VCaP (cell line): Measurements from ENCODE around the gene BAHCC1.

Experiments
- H3K27ac ChIP-seq: fragments of 450-650 bp; 2 replicates; pipeline ENCODE4 v1.5.1; 2017
- TF ChIP-seq, protein P1 (sequence below): fragments of 450-650 bp; conservative IDR thresholded peaks from 2 replicates; pipeline ENCODE4 v1.5.1; 2017; ENCODE audit warnings: mild to moderate bottlenecking, moderate library complexity

Gene BAHCC1

DNA sequence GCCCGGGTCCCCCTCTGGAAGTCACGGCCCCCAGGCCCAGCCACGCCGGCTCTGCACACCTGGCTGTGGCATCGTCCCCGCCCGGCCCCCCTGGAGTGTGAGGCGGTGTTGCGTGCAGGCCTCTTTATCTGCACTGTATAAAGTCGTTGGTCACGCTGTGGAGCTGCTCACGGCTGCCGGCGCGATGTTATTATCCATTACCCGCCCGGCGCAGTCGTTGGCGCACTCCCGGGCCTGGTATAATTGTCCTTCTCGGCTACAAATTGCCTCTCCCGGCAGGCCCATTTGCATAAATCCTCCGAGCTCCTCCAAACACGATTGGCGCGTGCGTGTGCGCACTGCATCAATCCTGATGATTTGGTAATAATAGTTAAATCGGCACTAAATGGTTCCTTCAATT, 57.8 kb downstream of the BAHCC1 start:
- TF ChIP-seq, protein P1, sequence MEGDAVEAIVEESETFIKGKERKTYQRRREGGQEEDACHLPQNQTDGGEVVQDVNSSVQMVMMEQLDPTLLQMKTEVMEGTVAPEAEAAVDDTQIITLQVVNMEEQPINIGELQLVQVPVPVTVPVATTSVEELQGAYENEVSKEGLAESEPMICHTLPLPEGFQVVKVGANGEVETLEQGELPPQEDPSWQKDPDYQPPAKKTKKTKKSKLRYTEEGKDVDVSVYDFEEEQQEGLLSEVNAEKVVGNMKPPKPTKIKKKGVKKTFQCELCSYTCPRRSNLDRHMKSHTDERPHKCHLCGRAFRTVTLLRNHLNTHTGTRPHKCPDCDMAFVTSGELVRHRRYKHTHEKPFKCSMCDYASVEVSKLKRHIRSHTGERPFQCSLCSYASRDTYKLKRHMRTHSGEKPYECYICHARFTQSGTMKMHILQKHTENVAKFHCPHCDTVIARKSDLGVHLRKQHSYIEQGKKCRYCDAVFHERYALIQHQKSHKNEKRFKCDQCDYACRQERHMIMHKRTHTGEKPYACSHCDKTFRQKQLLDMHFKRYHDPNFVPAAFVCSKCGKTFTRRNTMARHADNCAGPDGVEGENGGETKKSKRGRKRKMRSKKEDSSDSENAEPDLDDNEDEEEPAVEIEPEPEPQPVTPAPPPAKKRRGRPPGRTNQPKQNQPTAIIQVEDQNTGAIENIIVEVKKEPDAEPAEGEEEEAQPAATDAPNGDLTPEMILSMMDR: no peak

DNA sequence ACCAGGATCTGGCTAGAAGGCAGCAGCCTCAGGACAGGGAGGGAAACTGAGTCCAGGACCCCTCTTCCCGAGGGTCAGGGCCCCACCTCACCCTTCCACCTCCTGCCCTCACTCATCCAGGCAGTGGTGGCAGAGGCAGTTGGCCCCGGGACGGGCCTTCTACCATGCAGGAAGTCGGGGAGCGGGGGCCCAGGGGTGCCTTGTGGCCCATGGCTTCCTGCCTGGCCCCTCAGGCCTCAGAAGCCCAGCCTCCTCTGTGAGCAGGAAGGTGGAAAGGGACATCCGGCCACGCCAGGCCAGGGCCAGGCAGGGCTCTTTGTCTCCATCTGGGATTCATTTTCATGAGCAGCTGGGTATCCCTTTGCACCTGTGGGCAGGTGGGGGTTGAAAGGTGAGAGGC, 58.5 kb downstream of the BAHCC1 start:
- TF ChIP-seq, protein P1: no peak
- no peak overlapping the region for H3K27ac ChIP-seq

More for the DNA sequence above, 57.8 kb downstream of the BAHCC1 start:
- no peak overlapping the region for H3K27ac ChIP-seq

DNA sequence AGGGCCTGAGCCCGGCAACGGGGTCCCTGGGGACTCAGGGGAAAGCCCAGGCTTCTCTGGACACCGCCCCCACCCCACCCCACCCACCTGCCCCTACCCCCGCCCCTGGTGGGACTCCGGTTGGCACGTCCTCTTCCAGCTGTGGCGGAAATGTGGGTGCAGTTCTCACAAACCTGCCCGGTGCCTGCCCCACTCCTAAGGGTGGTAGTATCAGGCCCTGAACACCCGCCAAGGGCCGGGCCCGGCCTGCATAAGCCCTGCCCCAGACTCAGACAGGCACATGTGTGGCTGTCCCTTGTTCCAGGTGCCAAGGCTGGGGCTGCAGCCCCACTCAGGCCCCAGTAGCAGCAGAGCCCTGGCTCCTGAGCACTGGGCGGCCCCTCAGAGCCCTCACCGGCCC, 59.2 kb downstream of the BAHCC1 start:
- TF ChIP-seq, protein P1: no peak
- no peak overlapping the region for H3K27ac ChIP-seq

DNA sequence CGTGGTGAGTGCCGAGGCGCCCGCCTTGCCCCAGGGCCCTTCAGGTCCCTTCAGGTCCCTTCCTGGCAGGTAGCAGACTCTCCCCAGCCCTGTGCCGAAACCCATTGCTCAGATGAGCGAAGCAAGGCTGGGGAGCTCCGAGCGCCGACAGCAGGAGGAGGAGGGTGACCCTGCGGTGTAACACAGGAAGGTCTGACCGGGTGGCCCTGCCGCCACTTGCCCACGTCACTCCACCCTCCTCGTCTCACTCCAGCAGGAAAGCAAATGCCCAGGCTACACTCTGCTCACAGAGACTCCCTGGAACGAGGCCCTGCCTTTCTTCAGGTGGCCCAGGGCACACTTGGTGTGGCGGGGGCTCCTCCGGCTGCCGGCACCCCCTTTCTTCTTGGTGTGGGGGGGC, 60.1 kb downstream of the BAHCC1 start:
- TF ChIP-seq, protein P1: no peak

GRCh38 chr17:81456091-81456490, 60.8 kb downstream of the BAHCC1 start:
- TF ChIP-seq, protein P1: no peak
- H3K27ac ChIP-seq: no peak overlapping the region

More for the DNA sequence above, 60.1 kb downstream of the BAHCC1 start:
- H3K27ac ChIP-seq: no peak overlapping the region

DNA sequence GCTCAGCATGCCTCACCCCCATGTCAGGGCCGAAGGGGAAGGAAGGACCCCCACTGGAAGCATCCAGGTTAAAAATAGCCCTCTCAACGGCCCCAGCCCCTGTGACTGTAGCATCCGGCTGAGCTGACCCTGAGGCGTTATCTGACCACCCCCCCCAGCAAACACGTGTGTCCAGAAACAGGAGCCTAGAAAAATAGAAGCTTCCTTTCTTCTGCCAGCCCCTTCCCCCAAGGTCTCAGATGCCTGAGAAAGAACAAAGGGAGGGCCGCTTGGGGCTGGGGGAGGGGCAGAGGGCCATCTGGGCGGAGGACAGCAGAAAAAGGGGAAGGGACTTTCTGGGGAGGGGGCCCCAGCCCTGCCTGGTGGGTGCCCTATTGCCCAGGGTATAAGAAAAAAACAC, 61.5 kb downstream of the BAHCC1 start:
- H3K27ac ChIP-seq: no peak overlapping the region
- TF ChIP-seq, protein P1: no peak

DNA sequence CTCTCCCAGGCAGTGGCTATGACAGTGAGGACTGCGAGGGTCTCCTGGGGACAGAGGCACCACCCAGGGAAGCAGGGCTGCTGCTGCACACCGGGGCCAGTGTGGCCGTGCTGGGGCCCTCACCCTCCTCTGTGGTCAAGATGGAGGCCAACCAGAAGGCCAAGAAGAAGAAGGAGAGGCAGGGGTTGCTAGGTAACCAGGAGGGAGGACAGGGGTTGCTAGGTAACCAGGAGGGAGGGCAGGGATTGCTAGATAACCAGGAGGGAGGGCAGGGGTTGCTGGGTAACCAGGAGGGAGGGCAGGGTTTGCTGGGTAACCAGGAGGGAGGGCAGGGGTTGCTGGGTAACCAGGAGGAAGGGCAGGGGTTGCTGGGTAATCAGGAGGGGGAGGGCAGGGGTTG, 62.1 kb downstream of the BAHCC1 start:
- H3K27ac ChIP-seq: no peak overlapping the region
- TF ChIP-seq, protein P1: no peak
